Uterus (tissue), 4 donors: ENCODE results near the gene ARHGEF37. TPM values are rescaled to one million over a fixed set of nuclear protein-coding genes. Genes with fewer than 3 reads are reported as not detected.

ENCODE experiments used
- DNase-seq, 2 donors: peaks; one replicate each; pipeline ENCODE4 v3.0.0-alpha.2; 2019 to 2020
- H3K27ac ChIP-seq, 2 donors: fragments of 200-600 bp; sonication (generic); 1 replicate in 1 of 2; 2 replicates in 1 of 2; pipeline ENCODE4 v1.5.1; 2016 to 2018
- H3K27me3 ChIP-seq, 2 donors: fragments of 200-600 bp; sonication (generic); one replicate each; pipeline ENCODE4 v1.5.1; 2018 to 2019; ENCODE audit warnings: control low read depth in 1 of 2
- H3K36me3 ChIP-seq, 2 donors: fragments of 200-600 bp; sonication (generic); one replicate each; pipeline ENCODE4 v1.5.1; 2019; ENCODE audit warnings: control low read depth in 1 of 2
- H3K4me1 ChIP-seq, 2 donors: fragments of 200-600 bp; sonication (generic); one replicate each; pipeline ENCODE4 v1.5.1; 2018 to 2019; ENCODE audit warnings: control low read depth in 1 of 2
- H3K4me3 ChIP-seq, 2 donors: fragments of 200-600 bp; sonication (generic); 1 replicate in 1 of 2; 2 replicates in 1 of 2; pipeline ENCODE4 v1.5.1; 2018 to 2019; ENCODE audit warnings: mild to moderate bottlenecking in 1 of 2
- H3K9me3 ChIP-seq, 2 donors: fragments of 200-600 bp; sonication (generic); one replicate each; pipeline ENCODE4 v1.5.1; 2019; ENCODE audit warnings: control low read depth in 1 of 2
- POLR2A ChIP-seq, 2 donors: fragments of 450-650 bp; IDR thresholded peaks; one replicate each; pipeline ENCODE4 v1.6.1; 2016; ENCODE audit warnings: antibody characterized with exemption in 2 of 2, mild to moderate bottlenecking in 1 of 2, moderate library complexity in 1 of 2
- intact Hi-C: fragments of 100-400 bp; cut with DNase I; formaldehyde crosslinking; loops from one replicate; pipeline ENCODE4 v1.15.1; 2023; ENCODE audit warnings: low total_unique reads
- total RNA-seq, 4 donors: library from RNA; depleted of rRNA in 3 of 4; stranded (reverse); fragments of >200 nt in 3 of 4; gene quantifications; one replicate each; pipeline versions ENCODE4 v1.1.0 to v1.2.4, GENCODE V29; 2014 to 2023
- TF ChIP-seq, protein P1 (sequence below), 4 experiments: fragments of 200-600 bp in 2 of 4; fragments of 450-650 bp in 2 of 4; sonication (generic) in 2 of 4; IDR thresholded peaks; one replicate each; pipeline ENCODE4 v1.5.1; 2016 to 2019; ENCODE audit warnings: antibody characterized with exemption in 4 of 4, mild to moderate bottlenecking in 2 of 4, moderate library complexity in 1 of 4
- donor health status: DM: yes; HTN: yes; CAD: no.

Gene ARHGEF37
- total RNA-seq, 4 donors from 2014 or later, result 4.6 to 10.4 (median 7.9) TPM

GRCh38 chr5:149679876-149680809 is 98.8 kb downstream of the ARHGEF37 start:
- no peak for DNase-seq
- TF ChIP-seq, protein P1, sequence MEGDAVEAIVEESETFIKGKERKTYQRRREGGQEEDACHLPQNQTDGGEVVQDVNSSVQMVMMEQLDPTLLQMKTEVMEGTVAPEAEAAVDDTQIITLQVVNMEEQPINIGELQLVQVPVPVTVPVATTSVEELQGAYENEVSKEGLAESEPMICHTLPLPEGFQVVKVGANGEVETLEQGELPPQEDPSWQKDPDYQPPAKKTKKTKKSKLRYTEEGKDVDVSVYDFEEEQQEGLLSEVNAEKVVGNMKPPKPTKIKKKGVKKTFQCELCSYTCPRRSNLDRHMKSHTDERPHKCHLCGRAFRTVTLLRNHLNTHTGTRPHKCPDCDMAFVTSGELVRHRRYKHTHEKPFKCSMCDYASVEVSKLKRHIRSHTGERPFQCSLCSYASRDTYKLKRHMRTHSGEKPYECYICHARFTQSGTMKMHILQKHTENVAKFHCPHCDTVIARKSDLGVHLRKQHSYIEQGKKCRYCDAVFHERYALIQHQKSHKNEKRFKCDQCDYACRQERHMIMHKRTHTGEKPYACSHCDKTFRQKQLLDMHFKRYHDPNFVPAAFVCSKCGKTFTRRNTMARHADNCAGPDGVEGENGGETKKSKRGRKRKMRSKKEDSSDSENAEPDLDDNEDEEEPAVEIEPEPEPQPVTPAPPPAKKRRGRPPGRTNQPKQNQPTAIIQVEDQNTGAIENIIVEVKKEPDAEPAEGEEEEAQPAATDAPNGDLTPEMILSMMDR (IDR thresholded peaks at IDR 0.05), result no peak
- no peak for TF ChIP-seq POLR2A (IDR thresholded peaks at IDR 0.05)
- no peaks in the 10 kb centered on the region for H3K36me3 ChIP-seq
- H3K27me3 ChIP-seq, result no peaks in the 10 kb centered on the region
- H3K9me3 ChIP-seq, result no peaks in the 10 kb centered on the region
- H3K4me3 ChIP-seq, result no peak overlapping the region
- no peak overlapping the region for H3K27ac ChIP-seq
- intact Hi-C loops, result no loop called here
- no peaks in the 10 kb centered on the region for H3K4me1 ChIP-seq

DNA sequence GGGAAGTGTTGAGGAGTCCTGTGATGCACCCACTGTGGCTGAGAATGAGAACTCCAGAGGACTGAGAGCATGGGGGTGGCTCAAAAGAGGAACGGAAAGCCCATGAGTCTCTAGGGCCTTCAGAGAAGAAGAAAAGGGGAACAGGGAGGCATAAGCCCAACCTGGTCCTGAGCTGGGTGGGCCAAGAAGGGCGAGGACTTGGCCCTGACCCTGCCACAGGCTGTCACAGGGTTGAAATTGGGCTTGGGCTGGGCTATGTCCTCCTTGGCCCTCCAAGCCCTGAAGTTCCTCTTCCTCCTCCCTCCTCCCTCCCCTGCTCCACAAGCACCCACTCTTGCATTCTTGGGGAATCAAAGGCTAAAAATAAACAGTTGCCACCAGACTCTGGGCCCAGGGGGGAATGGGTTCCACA is 99.5 kb downstream of the ARHGEF37 start:
- H3K27me3 ChIP-seq, result no peaks in the 10 kb centered on the region
- no peaks in the 10 kb centered on the region for H3K9me3 ChIP-seq
- intact Hi-C loops, result no loop called here
- no peak overlapping the region for H3K27ac ChIP-seq
- H3K4me1 ChIP-seq, result no peaks in the 10 kb centered on the region
- DNase-seq, result no peak
- no peak overlapping the region for H3K4me3 ChIP-seq
- TF ChIP-seq, protein P1 (IDR thresholded peaks at IDR 0.05), result no peak
- TF ChIP-seq POLR2A (IDR thresholded peaks at IDR 0.05), result no peak
- no peaks in the 10 kb centered on the region for H3K36me3 ChIP-seq

- TF ChIP-seq, protein P1 (IDR thresholded peaks at IDR 0.05), result no peak
- no peak for TF ChIP-seq POLR2A (IDR thresholded peaks at IDR 0.05)
- no peak for DNase-seq
- Histone ChIP-seq H3K36me3 (no peaks in the 10 kb centered on the region), H3K4me3 (no peak overlapping the region), H3K9me3 (no peaks in the 10 kb centered on the region), H3K27me3 (no peaks in the 10 kb centered on the region), H3K4me1 (no peaks in the 10 kb centered on the region), H3K27ac (no peak overlapping the region)
- intact Hi-C loops, result no loop called here
These were observed 100.0 kb downstream of the ARHGEF37 start for GRCh38 chr5:149681252-149681651.

DNA sequence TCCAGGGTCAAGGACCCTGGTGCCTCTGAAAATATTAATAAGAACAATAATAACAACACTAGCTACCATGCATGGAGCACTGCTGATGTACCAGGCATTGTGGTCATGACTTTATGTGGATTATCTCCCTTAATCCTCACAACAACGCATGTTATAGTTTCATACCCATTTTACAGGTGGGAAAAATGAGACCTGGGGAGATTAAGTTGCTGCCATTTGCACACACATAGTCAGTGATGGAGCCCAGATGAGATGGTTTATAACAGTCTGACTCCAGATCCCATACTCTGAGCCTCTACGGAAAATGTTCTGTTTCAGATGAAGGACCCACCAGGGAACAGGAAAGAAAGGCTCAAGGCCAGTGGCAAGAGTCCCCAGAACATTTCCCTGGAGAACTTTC is 100.6 kb downstream of the ARHGEF37 start:
- Histone ChIP-seq H3K4me3 (no peak overlapping the region), H3K27ac (no peak overlapping the region), H3K4me1 (no peaks in the 10 kb centered on the region), H3K9me3 (no peaks in the 10 kb centered on the region), H3K36me3 (no peaks in the 10 kb centered on the region), H3K27me3 (no peaks in the 10 kb centered on the region)
- TF ChIP-seq, protein P1 (IDR thresholded peaks at IDR 0.05), result no peak
- no peak for TF ChIP-seq POLR2A (IDR thresholded peaks at IDR 0.05)
- intact Hi-C loops, result no loop called here
- no peak for DNase-seq

GRCh38 chr5:149682532-149683075 is 101.3 kb downstream of the ARHGEF37 start:
- no peaks in the 10 kb centered on the region for H3K36me3 ChIP-seq
- TF ChIP-seq, protein P1 (IDR thresholded peaks at IDR 0.05), result no peak
- TF ChIP-seq POLR2A (IDR thresholded peaks at IDR 0.05), result no peak
- no peak for DNase-seq
- no peak overlapping the region for H3K27ac ChIP-seq
- intact Hi-C loops, result no loop called here
- H3K4me1 ChIP-seq, result no peaks in the 10 kb centered on the region
- no peak overlapping the region for H3K4me3 ChIP-seq
- H3K27me3 ChIP-seq, result no peaks in the 10 kb centered on the region
- no peaks in the 10 kb centered on the region for H3K9me3 ChIP-seq
